22Rv1 (cell line): ENCODE measurements around the gene TNS3.

Experiments used
- CTCF ChIP-seq: fragments of 450-650 bp; IDR thresholded peaks from 2 replicates; pipeline ENCODE4 v1.5.1; 2017; ENCODE audit warnings: mild to moderate bottlenecking
- ZFX ChIP-seq: fragments of 450-650 bp; IDR thresholded peaks from 2 replicates; pipeline ENCODE4 v1.6.1; 2017; ENCODE audit warnings: antibody characterized with exemption, borderline replicate concordance

DNA sequence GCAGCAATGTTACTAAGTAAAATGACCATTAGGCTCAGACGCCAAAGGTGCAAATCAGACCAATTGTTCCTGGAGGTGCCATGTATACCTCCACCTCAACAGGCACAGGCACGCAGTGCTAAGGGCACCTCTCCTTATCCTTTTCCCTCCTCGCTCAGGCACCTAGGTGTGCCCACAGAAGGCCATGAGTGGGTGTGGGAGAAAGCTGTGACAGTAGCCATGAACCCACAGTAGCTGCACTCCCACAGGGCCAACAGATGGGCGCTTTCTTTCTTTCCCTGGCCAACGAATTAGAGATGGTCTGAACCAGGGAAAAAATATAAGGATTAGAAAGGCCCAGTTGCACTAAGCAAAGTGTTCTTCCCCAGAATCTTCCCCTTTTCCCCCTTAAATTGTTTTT is 15.5 kb upstream of the TNS3 start:
- TF ChIP-seq CTCF (no peak), ZFX (no peak)
